Endothelial cell of umbilical vein (primary cell): Measurements from ENCODE around the gene DNAJB11. TPM values are rescaled to one million over a fixed set of nuclear protein-coding genes. Genes with fewer than 3 reads are reported as not detected.
A peak's percentile ranks its signal among the peaks of the same experiment; 100 is the strongest.

ENCODE experiments used
- BruUV-seq: library from RNA; stranded (reverse); fragments of 400-500 nt; replicated peaks from 2 replicates; lab custom pipeline; 2021; lab: Mats Ljungman, UMichigan
- CTCF ChIA-PET: fragments of 300-600, 350-600 bp; sonication (Branson Sonifier 250); formaldehyde crosslinking; loops from one replicate; lab custom pipeline; 2021; ENCODE audit warnings: antibody characterized with exemption, inconsistent platforms; lab: Charles Lee
- POLR2A ChIA-PET: fragments of 300-600, 350-600 bp; sonication (Branson Sonifier 250); formaldehyde crosslinking; loops from one replicate; lab custom pipeline; 2021; ENCODE audit warnings: antibody characterized with exemption, inconsistent platforms; lab: Charles Lee
- DNase-seq: peaks from one replicate; pipeline ENCODE4 v3.0.0-alpha.2; 2011; ENCODE audit warnings: low read depth, low spot score
- FAIRE-seq: peaks from 2 replicates; lab custom pipeline; 2011; peaks lifted over from hg19 to GRCh38; lab: Jason Lieb, UNC
- H2AFZ ChIP-seq: 2 replicates; pipeline ENCODE4 v1.6.0; 2012; ENCODE audit warnings: low read depth, low read length, control low read depth, inconsistent platforms
- H3K27ac ChIP-seq: 2 replicates; pipeline ENCODE4 v1.5.1; 2011; ENCODE audit warnings: low read depth, mild to moderate bottlenecking, control low read depth, low read length, moderate library complexity; ENCODE audit not compliant: insufficient read depth
- H3K27me3 ChIP-seq, 2 experiments: 2 replicates each; pipeline versions ENCODE4 v1.6.0 to v1.6.1; 2011; ENCODE audit warnings: low read length in 2 of 2, mixed read lengths in 1 of 2; ENCODE audit not compliant: control insufficient read depth in 2 of 2, insufficient read depth in 2 of 2
- H3K36me3 ChIP-seq, 2 experiments: 2 replicates in 1 of 2; 3 replicates in 1 of 2; pipeline ENCODE4 v1.5.1; 2011; ENCODE audit warnings: low read length in 2 of 2, mild to moderate bottlenecking in 1 of 2, moderate library complexity in 1 of 2; ENCODE audit not compliant: control insufficient read depth in 2 of 2, insufficient read depth in 2 of 2; ENCODE audit errors: extremely low read depth in 1 of 2
- H3K4me1 ChIP-seq: 3 replicates; pipeline ENCODE4 v1.5.1; 2011; ENCODE audit warnings: mild to moderate bottlenecking, low read length; ENCODE audit not compliant: control insufficient read depth, insufficient read depth; ENCODE audit errors: extremely low read depth
- H3K4me2 ChIP-seq: 2 replicates; pipeline ENCODE4 v1.6.1; 2011; ENCODE audit warnings: low read length, control low read depth, mixed read lengths; ENCODE audit not compliant: insufficient read depth
- H3K4me3 ChIP-seq, 3 experiments: fragments of 200-600 bp in 1 of 3; sonication (generic), shearing (Covaris generic) in 1 of 3; replicated peaks in 1 of 3; 2 replicates each; pipeline ENCODE4 v1.5.1; 2011 to 2016; ENCODE audit warnings: control low read depth in 3 of 3, low read length in 3 of 3, mild to moderate bottlenecking in 2 of 3, inconsistent platforms in 1 of 3, low read depth in 1 of 3, moderate library complexity in 1 of 3; ENCODE audit not compliant: insufficient read depth in 1 of 3
- H3K79me2 ChIP-seq: 2 replicates; pipeline ENCODE4 v1.6.0; 2012; ENCODE audit warnings: low read length, inconsistent platforms; ENCODE audit not compliant: control insufficient read depth, insufficient read depth
- H3K9ac ChIP-seq: replicated peaks from 2 replicates; pipeline ENCODE3; 2011; ENCODE audit warnings: low read length, control low read depth; ENCODE audit not compliant: insufficient read depth; ENCODE audit errors: extremely low read depth
- H3K9me1 ChIP-seq: replicated peaks from 3 replicates; pipeline ENCODE4 v1.6.0; 2011; ENCODE audit warnings: mild to moderate bottlenecking, low read length; ENCODE audit not compliant: control insufficient read depth, insufficient read depth; ENCODE audit errors: extremely low read depth
- H3K9me3 ChIP-seq: replicated peaks from 2 replicates; pipeline ENCODE4 v1.5.1; 2012; ENCODE audit warnings: low read length, inconsistent platforms; ENCODE audit not compliant: control insufficient read depth, insufficient read depth
- H4K20me1 ChIP-seq: replicated peaks from 2 replicates; pipeline ENCODE3; 2011; ENCODE audit warnings: mild to moderate bottlenecking, low read length; ENCODE audit not compliant: control insufficient read depth, insufficient read depth; ENCODE audit errors: extremely low read depth
- EZH2 ChIP-seq: IDR thresholded peaks from 2 replicates; pipeline ENCODE4 v1.6.1; 2012; ENCODE audit warnings: borderline replicate concordance, low read depth, mild to moderate bottlenecking, moderate library complexity, low read length, inconsistent platforms; ENCODE audit not compliant: severe bottlenecking
- FOS ChIP-seq: IDR thresholded peaks from 2 replicates; pipeline ENCODE4 v1.6.1; 2011; ENCODE audit warnings: mild to moderate bottlenecking, low read length, moderate library complexity, borderline replicate concordance; ENCODE audit not compliant: insufficient read depth
- JUN ChIP-seq: IDR thresholded peaks from 2 replicates; pipeline ENCODE4 v1.6.1; 2011; ENCODE audit warnings: borderline replicate concordance, low read depth; ENCODE audit not compliant: insufficient read length, insufficient read depth
- MAX ChIP-seq: IDR thresholded peaks from 2 replicates; pipeline ENCODE4 v1.6.1; 2011; ENCODE audit not compliant: insufficient read depth, insufficient read length
- POLR2A ChIP-seq: IDR thresholded peaks from 2 replicates; pipeline ENCODE4 v1.6.1; 2012; ENCODE audit warnings: low read depth, mild to moderate bottlenecking, control low read depth, low read length
- dilution Hi-C: fragments of 300-500 bp; cut with MboI; formaldehyde crosslinking; loops from one replicate; pipeline ENCODE4 v1.15.0; 2019; ENCODE audit warnings: low sequenced_read_pairs; ENCODE audit not compliant: extremely low pct_ligation_motif_present
- intact Hi-C: fragments of 100-400 bp; cut with micrococcal nuclease; formaldehyde crosslinking; loops from one replicate; pipeline ENCODE4 v1.10.0; 2022
- polyA plus RNA-seq, 4 experiments: library from polyadenylated mRNA; depleted of rRNA in 3 of 4; stranded (reverse) in 3 of 4; unstranded in 1 of 4; fragments of >200 nt; gene quantifications; 2 replicates each; pipeline versions ENCODE4 v1.2.1 to v1.2.3, GENCODE V29; 2011 to 2012; ENCODE audit warnings: missing spikeins in 1 of 4
- total RNA-seq: library from RNA; stranded (reverse); gene quantifications from 2 replicates; pipeline ENCODE4 v1.2.3, GENCODE V29; 2021
- TF ChIP-seq, protein P1 (sequence below), 2 donors: IDR thresholded peaks; 1 replicate in 1 of 2; 2 replicates in 1 of 2; pipeline ENCODE4 v1.5.1; 2011; ENCODE audit warnings: low read length in 2 of 2, mild to moderate bottlenecking in 2 of 2, moderate library complexity in 2 of 2, control low read depth in 1 of 2, inconsistent platforms in 1 of 2, low read depth in 1 of 2; ENCODE audit not compliant: insufficient read depth in 1 of 2; ENCODE audit errors: extremely low read depth in 1 of 2

Gene DNAJB11
- total and polyA plus RNA-seq, 2 donors (not counting 3 experiments of a cell fraction or from before 2014, with no cell fraction given): 39.5 to 87.6 TPM

DNA sequence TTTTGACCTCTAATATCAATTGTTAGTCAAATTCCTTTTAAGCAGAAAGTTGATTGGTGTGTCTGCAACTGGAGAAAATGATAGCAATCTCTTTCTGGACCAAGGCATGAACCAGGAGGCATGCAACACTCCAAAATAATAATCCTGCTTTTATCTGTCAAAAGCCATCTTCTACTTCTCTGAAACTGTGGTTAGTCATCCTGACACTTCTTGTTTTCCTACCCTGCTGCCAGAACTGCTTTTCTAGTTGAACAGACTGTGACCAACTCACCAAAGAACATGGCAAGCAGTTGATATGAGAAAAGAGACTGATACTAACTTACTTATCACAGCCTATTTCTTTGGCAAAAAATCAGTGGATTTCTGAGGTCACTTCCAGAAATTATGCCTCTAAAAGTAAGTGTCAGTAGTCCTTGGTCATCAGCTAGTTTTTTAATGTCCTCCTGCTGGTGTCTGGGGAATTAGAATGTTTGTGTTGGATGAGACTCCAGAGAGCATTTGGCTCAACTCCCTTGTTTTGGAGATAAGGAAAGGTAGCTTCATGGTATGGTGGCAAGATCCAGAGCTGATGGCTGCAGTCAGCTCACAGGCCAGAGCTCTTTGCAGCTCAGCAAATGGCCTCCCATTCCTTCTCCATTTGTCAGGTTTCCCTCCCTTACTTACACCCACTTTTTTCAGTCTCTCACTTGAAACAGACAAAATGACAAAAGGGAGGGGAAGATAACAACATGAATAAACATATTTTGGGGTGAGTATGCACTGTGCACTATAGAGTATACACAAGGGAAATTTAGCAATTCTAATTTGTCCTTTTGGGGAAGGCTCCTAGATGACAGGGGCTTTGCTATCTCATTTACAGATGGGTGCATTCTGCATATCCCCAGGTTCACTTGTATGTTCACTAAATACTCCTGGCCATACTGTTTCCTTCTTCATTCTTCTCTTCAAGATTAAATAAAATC lies 33.4 kb upstream of the DNAJB11 start:
- Histone ChIP-seq H3K4me3 (no peak overlapping the region), H4K20me1 (no peaks in the 10 kb centered on the region), H3K4me2 (no peak overlapping the region), H3K9me3 (no peaks in the 10 kb centered on the region), H3K4me1 (peaks cover 20% of the 10 kb centered on the region), H3K79me2 (no peaks in the 10 kb centered on the region), H3K9me1 (no peaks in the 10 kb centered on the region), H3K27me3 (no peaks in the 10 kb centered on the region), H3K9ac (no peak overlapping the region), H3K27ac (no peak overlapping the region), H2AFZ (no peak overlapping the region), H3K36me3 (no peaks in the 10 kb centered on the region)
- POLR2A ChIA-PET: no interaction called here
- BruUV-seq: no TSS peak
- intact Hi-C loops: no loop called here
- TF ChIP-seq FOS (no peak), MAX (no peak), JUN (no peak), POLR2A (no peak), EZH2 (no peak)
- TF ChIP-seq, protein P1, sequence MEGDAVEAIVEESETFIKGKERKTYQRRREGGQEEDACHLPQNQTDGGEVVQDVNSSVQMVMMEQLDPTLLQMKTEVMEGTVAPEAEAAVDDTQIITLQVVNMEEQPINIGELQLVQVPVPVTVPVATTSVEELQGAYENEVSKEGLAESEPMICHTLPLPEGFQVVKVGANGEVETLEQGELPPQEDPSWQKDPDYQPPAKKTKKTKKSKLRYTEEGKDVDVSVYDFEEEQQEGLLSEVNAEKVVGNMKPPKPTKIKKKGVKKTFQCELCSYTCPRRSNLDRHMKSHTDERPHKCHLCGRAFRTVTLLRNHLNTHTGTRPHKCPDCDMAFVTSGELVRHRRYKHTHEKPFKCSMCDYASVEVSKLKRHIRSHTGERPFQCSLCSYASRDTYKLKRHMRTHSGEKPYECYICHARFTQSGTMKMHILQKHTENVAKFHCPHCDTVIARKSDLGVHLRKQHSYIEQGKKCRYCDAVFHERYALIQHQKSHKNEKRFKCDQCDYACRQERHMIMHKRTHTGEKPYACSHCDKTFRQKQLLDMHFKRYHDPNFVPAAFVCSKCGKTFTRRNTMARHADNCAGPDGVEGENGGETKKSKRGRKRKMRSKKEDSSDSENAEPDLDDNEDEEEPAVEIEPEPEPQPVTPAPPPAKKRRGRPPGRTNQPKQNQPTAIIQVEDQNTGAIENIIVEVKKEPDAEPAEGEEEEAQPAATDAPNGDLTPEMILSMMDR (IDR thresholded peaks at IDR 0.05; ENCODE audit: extremely low read depth in 1 of 2, insufficient read depth in 1 of 2, low read depth in 1 of 2, low read length in 2 of 2): no peak
- FAIRE-seq: no peak
- peak; percentile 13 for DNase-seq
- CTCF ChIA-PET: interaction anchor here (0.5 to 5.4 kb wide), 10 partner anchors 72 to 594 kb away, joined by 3 to 37 read pairs (median 4); no protein-coding TSS in a partner anchor
- dilution Hi-C loops: no loop called here
